ENCODE results near the gene PCNX4. TPM values are rescaled to one million over a fixed set of nuclear protein-coding genes. Genes with fewer than 3 reads are reported as not detected.

The PCNX4 gene
- total and polyA plus RNA-seq, 2 experiments from 2014 or later: 22.9 to 77.5 TPM

GRCh38 chr14:60092526-60092920, 800 bp downstream of the PCNX4 start (continued):
- TF ChIP-seq REST (IDR thresholded peaks at IDR 0.05; ENCODE audit: unreplicated experiment): no peak
- TF ChIP-seq CREB1 (CRISPR knock-in tag; IDR thresholded peaks at IDR 0.05; ENCODE audit: low read depth): no peak
- TF ChIP-seq ZNF331 (CRISPR knock-in tag; IDR thresholded peaks at IDR 0.05; ENCODE audit: low read depth): no peak
- no peak for TF ChIP-seq EZH2phosphoT487 (IDR thresholded peaks at IDR 0.05; ENCODE audit: unreplicated experiment)
- TF ChIP-seq NANOG (IDR thresholded peaks at IDR 0.05; ENCODE audit: borderline replicate concordance): no peak
- TF ChIP-seq, protein P1, sequence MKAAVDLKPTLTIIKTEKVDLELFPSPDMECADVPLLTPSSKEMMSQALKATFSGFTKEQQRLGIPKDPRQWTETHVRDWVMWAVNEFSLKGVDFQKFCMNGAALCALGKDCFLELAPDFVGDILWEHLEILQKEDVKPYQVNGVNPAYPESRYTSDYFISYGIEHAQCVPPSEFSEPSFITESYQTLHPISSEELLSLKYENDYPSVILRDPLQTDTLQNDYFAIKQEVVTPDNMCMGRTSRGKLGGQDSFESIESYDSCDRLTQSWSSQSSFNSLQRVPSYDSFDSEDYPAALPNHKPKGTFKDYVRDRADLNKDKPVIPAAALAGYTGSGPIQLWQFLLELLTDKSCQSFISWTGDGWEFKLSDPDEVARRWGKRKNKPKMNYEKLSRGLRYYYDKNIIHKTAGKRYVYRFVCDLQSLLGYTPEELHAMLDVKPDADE (IDR thresholded peaks at IDR 0.05): no peak

- H3K4me2 ChIP-seq: peak overlapping the region; percentile 81
- H3K9me3 Mint-ChIP-seq: no peaks in the 10 kb centered on the region
- H3K36me3 ChIP-seq (ENCODE audit: insufficient read depth): no peaks in the 10 kb centered on the region
- H3K4me3 ChIP-seq: peak overlapping the region; percentile 73
- H3K27me3 Mint-ChIP-seq (ENCODE audit: insufficient read depth, low read depth, poor library complexity): peaks cover 2% of the 10 kb centered on the region
- peaks cover 55% of the 10 kb centered on the region for H3K79me2 ChIP-seq (replicated peaks; ENCODE audit: insufficient read depth)
- ATAC-seq (no peak), DNase-seq (ENCODE audit: low spot score) (no peak)
- no peak overlapping the region for H3K27ac ChIP-seq (ENCODE audit: low read depth)
- H3K4me1 Mint-ChIP-seq: peaks cover 33% of the 10 kb centered on the region
- H3F3A ChIP-seq (replicated peaks; ENCODE audit: low read depth): 0 out of 2 replicates have a peak, but pooled peaks cover 6% of the 10 kb centered on the region
- no peaks in the 10 kb centered on the region for H3K27me3 ChIP-seq (ENCODE audit: insufficient read depth)
- peaks cover 26% of the 10 kb centered on the region for H3K4me1 ChIP-seq (ENCODE audit: insufficient read depth)
- no peaks in the 10 kb centered on the region for H3K9me2 ChIP-seq (ENCODE audit: insufficient read depth)
- peak overlapping the region; percentile 92 for H3K4me3 Mint-ChIP-seq
- H3K36me3 Mint-ChIP-seq (ENCODE audit: low read depth): peaks cover 14% of the 10 kb centered on the region
- H4K20me1 ChIP-seq (replicated peaks; ENCODE audit: insufficient read depth): 0 out of 2 replicates have a peak, but pooled peaks cover 5% of the 10 kb centered on the region
- no peak overlapping the region for H2AFZ ChIP-seq
- TF ChIP-seq EZH2phosphoT487 (IDR thresholded peaks at IDR 0.05; ENCODE audit: unreplicated experiment) (no peak), POLR2AphosphoS5 (IDR thresholded peaks at IDR 0.05; ENCODE audit: low read depth) (no peak), JUNB (IDR thresholded peaks at IDR 0.05; ENCODE audit: unreplicated experiment) (no peak), NANOG (IDR thresholded peaks at IDR 0.05; ENCODE audit: borderline replicate concordance) (no peak), REST (IDR thresholded peaks at IDR 0.05; ENCODE audit: unreplicated experiment) (no peak), ZNF114 (CRISPR knock-in tag; IDR thresholded peaks at IDR 0.05) (no peak)
- H3K27ac Mint-ChIP-seq: peak overlapping the region; percentile 80
These were observed 1.4 kb downstream of the PCNX4 start for GRCh38 chr14:60093080-60093479.
